GM21423 (cell line): ENCODE results near the gene MYH7B.

Source experiments
- ATAC-seq: cut with Tn5 transposase; IDR thresholded peaks from one replicate; pipeline ENCODE4 v1.9.1; 2021; ENCODE audit warnings: mild to moderate bottlenecking, moderate library complexity; ENCODE audit not compliant: unreplicated experiment

MYH7B gene

GRCh38 chr20:35004051-35004725 is 48.5 kb downstream of the MYH7B start:
- ATAC-seq: no peak

GRCh38 chr20:35004749-35005462 is 49.2 kb downstream of the MYH7B start:
- no peak for ATAC-seq
